ENCODE results near the gene CCND1. TPM values are rescaled to one million over a fixed set of nuclear protein-coding genes. Genes with fewer than 3 reads are reported as not detected.
A peak's percentile ranks its signal among the peaks of the same experiment; 100 is the strongest.

Gene CCND1
- total and polyA plus RNA-seq, 12 donors, result 11.4 to 292 (median 173) TPM

- no peaks in the 10 kb centered on the region for H3K36me3 ChIP-seq
- ATAC-seq, result no peak
- no peak overlapping the region for H3K4me3 ChIP-seq
- WGBS, 2 donors, result 81 to 89% methylated on average over 6 of the region's 6 CpGs
- peaks cover 0 to 4% (median 0%) of the 10 kb centered on the region in 11 donors for H3K9me3 ChIP-seq
- TF ChIP-seq CTCF (IDR thresholded peaks at IDR 0.05), result no peak
- peaks cover 0 to 8% (median 6%) of the 10 kb centered on the region in 9 donors for H3K4me1 ChIP-seq
- no peak for DNase-seq
- peaks cover 0 to 26% (median 14%) of the 10 kb centered on the region in 7 donors for H3K27me3 ChIP-seq
- intact Hi-C loops (cut with DNase I), result no loop called here
- H3K27ac ChIP-seq, result no peak overlapping the region
Measured at GRCh38 chr11:69682221-69682620, 41.3 kb downstream of the CCND1 start.

GRCh38 chr11:69682681-69683326 lies 41.8 kb downstream of the CCND1 start:
- intact Hi-C loops (cut with DNase I), result no loop called here
- Histone ChIP-seq H3K36me3 (no peaks in the 10 kb centered on the region), H3K27ac (no peak overlapping the region), H3K9me3 (peaks cover 0 to 4% (median 0%) of the 10 kb centered on the region in 11 donors), H3K27me3 (peaks cover 0 to 29% (median 14%) of the 10 kb centered on the region in 7 donors), H3K4me3 (no peak overlapping the region), H3K4me1 (peaks cover 0 to 8% (median 6%) of the 10 kb centered on the region in 9 donors)
- no peak for ATAC-seq
- 84 to 90% methylated on average over 7 of the region's 7 CpGs for WGBS, 2 donors
- no peak for DNase-seq
- no peak for TF ChIP-seq CTCF (IDR thresholded peaks at IDR 0.05)

- Histone ChIP-seq H3K27me3 (peaks cover 0 to 29% (median 14%) of the 10 kb centered on the region in 7 donors), H3K9me3 (peaks cover 0 to 4% (median 0%) of the 10 kb centered on the region in 11 donors), H3K4me3 (no peak overlapping the region), H3K4me1 (peaks cover 0 to 8% (median 6%) of the 10 kb centered on the region in 9 donors), H3K36me3 (no peaks in the 10 kb centered on the region), H3K27ac (no peak overlapping the region)
- peak in 7 of 9 donors; percentile 24 to 32 (median 29) for TF ChIP-seq CTCF (IDR thresholded peaks at IDR 0.05)
- WGBS, 2 donors, result 63 to 65% methylated on average over 9 of the region's 9 CpGs
- ATAC-seq (no peak), DNase-seq (no peak)
- intact Hi-C loops (cut with DNase I), result loop anchor here in 3 of 10 donors (2.0 kb wide), 3 partner anchors 507 to 513 kb away; no protein-coding TSS in a partner anchor
Measured at GRCh38 chr11:69683764-69684333, 42.9 kb downstream of the CCND1 start.

- DNase-seq (no peak), ATAC-seq (peak in 1 of 8 donors; percentile 8)
- peaks cover 0 to 4% (median 0%) of the 10 kb centered on the region in 11 donors for H3K9me3 ChIP-seq
- intact Hi-C loops (cut with DNase I), result loop anchor here in 7 of 10 donors (2.0 to 5.0 kb wide), 6 partner anchors 203 to 513 kb away; no protein-coding TSS in a partner anchor
- no peak for TF ChIP-seq CTCF (IDR thresholded peaks at IDR 0.05)
- no peak overlapping the region for H3K27ac ChIP-seq
- peaks cover 0 to 29% (median 14%) of the 10 kb centered on the region in 7 donors for H3K27me3 ChIP-seq
- H3K4me3 ChIP-seq, result no peak overlapping the region
- WGBS, 2 donors, result 58 to 65% methylated on average over 10 to 11 of the region's 11 CpGs
- peaks cover 0 to 8% (median 6%) of the 10 kb centered on the region in 9 donors for H3K4me1 ChIP-seq
- no peaks in the 10 kb centered on the region for H3K36me3 ChIP-seq
Measured at GRCh38 chr11:69684651-69685050, 43.7 kb downstream of the CCND1 start.
